K562 (cell line): ENCODE data around the gene CCDC82. TPM values are rescaled to one million over a fixed set of nuclear protein-coding genes. Genes with fewer than 3 reads are reported as not detected.

Experiments used
- ARID4B ChIP-seq: sonication (generic); formaldehyde crosslinking; IDR thresholded peaks from 2 replicates; pipeline ENCODE4 v1.8.0; 2022; ENCODE audit warnings: mild to moderate bottlenecking, missing genetic modification reagents
- BRF2 ChIP-seq: IDR thresholded peaks from 3 replicates; pipeline ENCODE4 v1.6.1; 2011; ENCODE audit warnings: borderline replicate concordance, mild to moderate bottlenecking; ENCODE audit not compliant: insufficient read length, insufficient read depth
- CBX2 ChIP-seq: fragments of 200-600 bp; sonication (generic); IDR thresholded peaks from one replicate; pipeline ENCODE4 v1.6.1; 2012; ENCODE audit warnings: mild to moderate bottlenecking, low read length, inconsistent platforms; ENCODE audit not compliant: insufficient read depth, poor library complexity, severe bottlenecking
- CHD1 ChIP-seq: fragments of 200-600 bp; sonication (generic); IDR thresholded peaks from one replicate; pipeline ENCODE4 v1.6.1; 2012; ENCODE audit warnings: mild to moderate bottlenecking, moderate library complexity, low read length, inconsistent platforms
- HCFC1 ChIP-seq: IDR thresholded peaks from 2 replicates; pipeline ENCODE4 v1.6.1; 2012; ENCODE audit warnings: low read depth, low read length, improper control_type of control experiment
- HEY1 ChIP-seq: fragments of 250-450 bp; sonication (Bioruptor Pico); IDR thresholded peaks from 2 replicates; pipeline ENCODE4 v1.5.0; 2020; ENCODE audit warnings: mild to moderate bottlenecking, moderate library complexity, borderline replicate concordance
- KDM5B ChIP-seq: fragments of 200-600 bp; sonication (generic); IDR thresholded peaks from 2 replicates; pipeline ENCODE4 v1.6.1; 2012; ENCODE audit warnings: low read depth, mild to moderate bottlenecking, moderate library complexity, low read length, control low read depth, inconsistent platforms; ENCODE audit not compliant: insufficient replicate concordance
- L3MBTL2 ChIP-seq: fragments of 450-650 bp; IDR thresholded peaks from 2 replicates; pipeline ENCODE4 v1.6.1; 2016; ENCODE audit warnings: mild to moderate bottlenecking, moderate library complexity
- MXD1 ChIP-seq: fragments of 250-450 bp; sonication (Bioruptor Pico); IDR thresholded peaks from 2 replicates; pipeline ENCODE4 v1.8.0; 2021; ENCODE audit warnings: borderline replicate concordance, mild to moderate bottlenecking, moderate library complexity; ENCODE audit not compliant: poor library complexity, severe bottlenecking
- NCOA2 ChIP-seq, 2 experiments: fragments of 450-650 bp; IDR thresholded peaks; 2 replicates each; pipeline ENCODE4 v1.6.1; 2018; ENCODE audit warnings: mild to moderate bottlenecking in 2 of 2, moderate library complexity in 1 of 2; ENCODE audit not compliant: partially characterized antibody in 2 of 2
- NFYB ChIP-seq: IDR thresholded peaks from 2 replicates; pipeline ENCODE4 v1.6.1; 2011; ENCODE audit warnings: mild to moderate bottlenecking, moderate library complexity; ENCODE audit not compliant: insufficient read length; ENCODE audit errors: extremely low read depth
- RCOR1 ChIP-seq, 2 experiments: IDR thresholded peaks; 2 replicates each; pipeline ENCODE4 v1.6.1; 2012; ENCODE audit warnings: low read depth in 2 of 2, low read length in 2 of 2, borderline replicate concordance in 1 of 2, improper control_type of control experiment in 1 of 2
- RUNX1 ChIP-seq: sonication (generic); IDR thresholded peaks from 2 replicates; pipeline ENCODE4 v1.6.1; 2016; ENCODE audit warnings: antibody characterized with exemption, low read depth
- SMAD3 ChIP-seq: fragments of 450-650 bp; formaldehyde crosslinking; conservative IDR thresholded peaks from 2 replicates; pipeline ENCODE4 v1.4.0; 2020; ENCODE audit warnings: mild to moderate bottlenecking
- SMARCA5 ChIP-seq: fragments of 450-650 bp; IDR thresholded peaks from 2 replicates; pipeline ENCODE4 v1.6.1; 2016
- SREBF2 ChIP-seq: sonication (generic); formaldehyde crosslinking; IDR thresholded peaks from 2 replicates; pipeline ENCODE4 v1.4.0; 2020; ENCODE audit warnings: mild to moderate bottlenecking, missing genetic modification reagents
- TAF1 ChIP-seq: IDR thresholded peaks from 2 replicates; pipeline ENCODE4 v1.6.1; 2011; ENCODE audit warnings: mild to moderate bottlenecking, low read length, moderate library complexity; ENCODE audit not compliant: insufficient read depth, control insufficient read depth, severe bottlenecking; ENCODE audit errors: extremely low read depth
- ZFP1 ChIP-seq: fragments of 450-650 bp; formaldehyde crosslinking; IDR thresholded peaks from 2 replicates; pipeline ENCODE4 v1.4.0; 2020; ENCODE audit warnings: mild to moderate bottlenecking, mixed read lengths
- ZNF197 ChIP-seq: fragments of 200-800 bp; sonication (Bioruptor generic); IDR thresholded peaks from 2 replicates; pipeline ENCODE4 v1.6.1; 2016; ENCODE audit warnings: low read depth, missing genetic modification characterization, missing compliant biosample characterization
- ZNF431 ChIP-seq: sonication (generic); formaldehyde crosslinking; IDR thresholded peaks from 2 replicates; pipeline ENCODE4 v1.8.0; 2022; ENCODE audit warnings: mild to moderate bottlenecking, missing genetic modification reagents
- ZNF583 ChIP-seq: fragments of 250-450 bp; sonication (Bioruptor Pico); IDR thresholded peaks from 2 replicates; pipeline ENCODE4 v1.4.0; 2020
- polyA plus RNA-seq, 8 experiments: library from polyadenylated mRNA; depleted of rRNA in 4 of 8; stranded (reverse) in 5 of 8; unstranded in 3 of 8; fragments of >200 nt; fragmentation: Nextera tagmentation in 2 of 8; fragmentation: Illumina TruSeq in 1 of 8; extraction: Ambion mirVana in 2 of 8; extraction: Trizol in 1 of 8; gene quantifications; 2 replicates each; pipeline versions ENCODE4 v1.2.1 to v1.2.3, GENCODE V29; 2011 to 2014; ENCODE audit warnings: inconsistent platforms in 1 of 8, missing spikeins in 1 of 8
- total RNA-seq, 7 experiments: library from RNA; depleted of rRNA in 6 of 7; stranded (reverse); fragments of >200 nt in 6 of 7; fragmentation: Illumina TruSeq in 2 of 7; extraction: Trizol in 2 of 7; gene quantifications; 2 replicates each; pipeline versions ENCODE4 v1.2.1 to v1.2.3, GENCODE V29; 2011 to 2021; ENCODE audit warnings: low replicate concordance in 1 of 7

Gene CCDC82
- total and polyA plus RNA-seq, 9 of the 15 experiments (the other 6 are each of a cell fraction or from before 2014, with no cell fraction given), result 12.5 to 51.3 (median 24.5) TPM

GRCh38 chr11:96318850-96319249 lies 70.9 kb downstream of the CCDC82 start (continued):
- TF ChIP-seq SMARCA5, result no peak
- no peak for TF ChIP-seq HEY1 (CRISPR knock-in tag)
- TF ChIP-seq CHD1, result no peak
- no peak for TF ChIP-seq ARID4B
- no peak for TF ChIP-seq BRF2
- TF ChIP-seq KDM5B, result no peak
- TF ChIP-seq CBX2, result no peak
- no peak for TF ChIP-seq L3MBTL2
- no peak for TF ChIP-seq NFYB
- TF ChIP-seq SREBF2 (CRISPR knock-in tag), result no peak
- TF ChIP-seq SMAD3 (CRISPR knock-in tag), result no peak
- TF ChIP-seq MXD1 (CRISPR knock-in tag), result no peak
- no peak for TF ChIP-seq ZNF197 (CRISPR knock-in tag)
- TF ChIP-seq ZFP1 (CRISPR knock-in tag), result no peak
- no peak for TF ChIP-seq ZNF431 (CRISPR knock-in tag)
- 0 out of 4 replicates have a peak, but pooled peaks of 1 of the 2 experiments have one; percentile 33 for TF ChIP-seq RCOR1 (IDR thresholded peaks at IDR 0.05; ENCODE audit: borderline replicate concordance in 1 of 2, low read depth in 2 of 2, low read length in 2 of 2)
- TF ChIP-seq HCFC1, result no peak
- no peak for TF ChIP-seq TAF1
- TF ChIP-seq RUNX1, result no peak
- TF ChIP-seq ZNF583 (CRISPR knock-in tag), result 0 out of 2 replicates have a peak, but pooled peaks have one; percentile 44
- TF ChIP-seq NCOA2 (IDR thresholded peaks at IDR 0.05; ENCODE audit: partially characterized antibody in 2 of 2), result no peak
